Smooth muscle cell (in vitro differentiated cells): ENCODE results near the gene PGAM5. TPM values are rescaled to one million over a fixed set of nuclear protein-coding genes. Genes with fewer than 3 reads are reported as not detected.

Experiments
- DNase-seq: peaks from one replicate; lab custom pipeline; 2025; ENCODE audit not compliant: unreplicated experiment; lab: John Stamatoyannopoulos, UW
- H2AFZ ChIP-seq: fragments of 200-600 bp; sonication (generic); 2 replicates; pipeline ENCODE4 v1.6.0; 2016; ENCODE audit warnings: antibody characterized with exemption, low read depth, mild to moderate bottlenecking
- H3F3A ChIP-seq: fragments of 200-600 bp; sonication (generic); 2 replicates; pipeline ENCODE4 v1.6.0; 2017; ENCODE audit warnings: antibody characterized with exemption, low read depth
- H3K27ac ChIP-seq: fragments of 200-600 bp; sonication (generic); 2 replicates; pipeline ENCODE4 v1.5.1; 2016; ENCODE audit warnings: low read depth, mild to moderate bottlenecking
- H3K27me3 ChIP-seq: fragments of 200-600 bp; sonication (generic); 2 replicates; pipeline ENCODE4 v1.6.1; 2016; ENCODE audit warnings: low read depth, mild to moderate bottlenecking
- H3K36me3 ChIP-seq: fragments of 200-600 bp; sonication (generic); 2 replicates; pipeline ENCODE4 v1.5.1; 2016; ENCODE audit warnings: low read depth
- H3K4me1 ChIP-seq: fragments of 200-600 bp; sonication (generic); 2 replicates; pipeline ENCODE4 v1.5.1; 2016; ENCODE audit warnings: low read depth
- H3K4me2 ChIP-seq: fragments of 200-600 bp; sonication (generic); 2 replicates; pipeline ENCODE4 v1.6.0; 2016; ENCODE audit warnings: mild to moderate bottlenecking
- H3K4me3 ChIP-seq: fragments of 200-600 bp; sonication (generic); 2 replicates; pipeline ENCODE4 v1.5.1; 2016; ENCODE audit warnings: mild to moderate bottlenecking
- H3K79me2 ChIP-seq: fragments of 200-600 bp; sonication (generic); 2 replicates; pipeline ENCODE4 v1.6.0; 2016; ENCODE audit warnings: low read depth, mild to moderate bottlenecking
- H3K9ac ChIP-seq: fragments of 200-600 bp; sonication (generic); 2 replicates; pipeline ENCODE4 v1.6.0; 2016; ENCODE audit warnings: low read depth
- H3K9me3 ChIP-seq: fragments of 200-600 bp; sonication (generic); replicated peaks from 2 replicates; pipeline ENCODE4 v1.5.1; 2016; ENCODE audit warnings: low read depth
- H4K20me1 ChIP-seq: fragments of 200-600 bp; sonication (generic); 2 replicates; pipeline ENCODE4 v1.6.0; 2016; ENCODE audit warnings: low read depth
- CTCF ChIP-seq: fragments of 200-600 bp; sonication (generic); IDR thresholded peaks from 2 replicates; pipeline ENCODE4 v1.5.1; 2017; ENCODE audit warnings: borderline replicate concordance, mild to moderate bottlenecking, antibody characterized with exemption; ENCODE audit not compliant: insufficient read depth, poor library complexity, severe bottlenecking
- WGBS: methylation state at CpG from one replicate; pipeline ENCODE4 v1.1.7; 2016; ENCODE audit warnings: low lambda C conversion rate; 5-methylcytosine and 5-hydroxymethylcytosine counted together
- polyA plus RNA-seq: library from polyadenylated mRNA; unstranded; fragments of >200 nt; fragmentation: Nextera tagmentation; extraction: Ambion mirVana; gene quantifications from 2 replicates; pipeline ENCODE4 v1.2.1, GENCODE V29; 2016
- total RNA-seq: library from RNA; depleted of rRNA; stranded (reverse); fragments of >200 nt; gene quantifications from 2 replicates; pipeline ENCODE4 v1.2.3, GENCODE V29; 2014

PGAM5 gene
- total and polyA plus RNA-seq, 2 experiments from 2014 or later = 13.5 to 16.8 TPM

DNA sequence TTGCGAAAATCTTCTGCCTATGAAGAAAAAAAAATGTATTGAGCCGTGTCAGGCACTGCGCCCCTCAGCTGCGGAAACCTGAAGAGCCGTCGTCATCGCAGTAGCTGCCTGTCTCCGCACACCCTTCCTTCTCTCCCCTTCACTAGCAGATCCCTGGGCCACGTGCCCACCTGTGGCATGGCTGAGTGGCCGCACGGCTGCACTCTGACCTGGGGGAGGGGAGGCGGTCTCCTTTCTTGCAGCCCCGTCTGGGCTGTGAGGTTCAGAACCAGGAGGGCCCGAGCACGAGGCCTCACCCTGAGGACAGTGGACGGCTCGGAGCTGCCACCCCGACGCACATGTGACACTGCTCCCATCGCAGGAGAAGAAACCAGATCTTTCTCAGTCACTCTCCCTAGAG is 24.9 kb downstream of the PGAM5 start:
- H3K27ac ChIP-seq = no peak overlapping the region
- H3K9me3 ChIP-seq = no peaks in the 10 kb centered on the region
- no peak overlapping the region for H3K4me2 ChIP-seq
- H3F3A ChIP-seq = no peaks in the 10 kb centered on the region
- DNase-seq = no peak
- peaks cover 29% of the 10 kb centered on the region for H3K36me3 ChIP-seq
- 96% methylated on average over 19 of the region's 20 CpGs for WGBS
- H3K27me3 ChIP-seq = no peaks in the 10 kb centered on the region
- H3K4me3 ChIP-seq = no peak overlapping the region
- no peaks in the 10 kb centered on the region for H3K4me1 ChIP-seq
- peaks cover 2% of the 10 kb centered on the region for H3K79me2 ChIP-seq
- peaks cover 73% of the 10 kb centered on the region for H4K20me1 ChIP-seq
- H2AFZ ChIP-seq = no peak overlapping the region
- H3K9ac ChIP-seq = no peak overlapping the region
- no peak for TF ChIP-seq CTCF

- no peak overlapping the region for H3K27ac ChIP-seq
- 94% methylated on average over 11 of the region's 12 CpGs for WGBS
- H3K27me3 ChIP-seq = no peaks in the 10 kb centered on the region
- H3K9me3 ChIP-seq = no peaks in the 10 kb centered on the region
- H3K36me3 ChIP-seq = peaks cover 29% of the 10 kb centered on the region
- peaks cover 73% of the 10 kb centered on the region for H4K20me1 ChIP-seq
- H3K9ac ChIP-seq = no peak overlapping the region
- TF ChIP-seq CTCF = no peak
- peaks cover 8% of the 10 kb centered on the region for H3K79me2 ChIP-seq
- DNase-seq = no peak
- no peaks in the 10 kb centered on the region for H3F3A ChIP-seq
- no peaks in the 10 kb centered on the region for H3K4me1 ChIP-seq
- H3K4me2 ChIP-seq = no peak overlapping the region
- no peak overlapping the region for H3K4me3 ChIP-seq
- H2AFZ ChIP-seq = no peak overlapping the region
Measured at GRCh38 chr12:132736378-132736777, 25.7 kb downstream of the PGAM5 start.

DNA sequence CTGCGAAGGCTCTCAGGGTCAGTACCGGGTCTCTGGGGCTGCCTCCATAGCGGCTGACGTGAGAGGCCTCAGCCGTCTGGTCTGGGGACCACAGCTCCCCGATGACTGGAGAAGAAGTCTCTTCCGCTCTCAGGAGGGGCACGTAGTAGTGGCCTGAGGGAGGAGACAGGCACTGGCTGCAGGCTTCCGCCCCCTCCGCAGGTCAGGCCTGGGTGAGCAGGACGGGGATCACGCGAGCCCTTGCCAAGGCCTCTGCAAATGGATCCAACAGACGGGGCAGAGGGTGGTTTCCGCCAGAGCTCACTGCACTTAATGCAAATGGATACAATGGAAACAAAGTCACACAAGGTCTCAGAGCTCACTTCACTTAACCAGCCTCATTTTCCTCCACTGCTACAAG is 26.3 kb downstream of the PGAM5 start:
- peaks cover 29% of the 10 kb centered on the region for H3K36me3 ChIP-seq
- H3K27ac ChIP-seq = no peak overlapping the region
- H3K4me3 ChIP-seq = no peak overlapping the region
- H3K27me3 ChIP-seq = no peaks in the 10 kb centered on the region
- peaks cover 74% of the 10 kb centered on the region for H4K20me1 ChIP-seq
- no peak for DNase-seq
- no peak overlapping the region for H3K4me2 ChIP-seq
- H3K9me3 ChIP-seq = no peaks in the 10 kb centered on the region
- no peaks in the 10 kb centered on the region for H3F3A ChIP-seq
- H3K9ac ChIP-seq = no peak overlapping the region
- no peaks in the 10 kb centered on the region for H3K4me1 ChIP-seq
- 96% methylated on average over 15 of the region's 15 CpGs for WGBS
- TF ChIP-seq CTCF = no peak
- no peak overlapping the region for H2AFZ ChIP-seq
- H3K79me2 ChIP-seq = peaks cover 9% of the 10 kb centered on the region

GRCh38 chr12:132739600-132740312 is 29.1 kb downstream of the PGAM5 start:
- peaks cover 90% of the 10 kb centered on the region for H4K20me1 ChIP-seq
- no peak for TF ChIP-seq CTCF

More at GRCh38 chr12:132739600-132740312, 29.1 kb downstream of the PGAM5 start:
- Histone ChIP-seq H3K27me3 (no peaks in the 10 kb centered on the region), H3K9me3 (no peaks in the 10 kb centered on the region), H3K4me1 (no peaks in the 10 kb centered on the region), H3K4me3 (no peak overlapping the region), H3K36me3 (peaks cover 28% of the 10 kb centered on the region), H3K27ac (no peak overlapping the region), H3K4me2 (no peak overlapping the region), H2AFZ (no peak overlapping the region), H3K9ac (no peak overlapping the region), H3K79me2 (peaks cover 36% of the 10 kb centered on the region), H3F3A (no peaks in the 10 kb centered on the region)
- 97% methylated on average over 19 of the region's 19 CpGs for WGBS
- no peak for DNase-seq
